HG02870 (cell line): ENCODE results near the gene COLEC11.

Experiments used
- ATAC-seq: cut with Tn5 transposase; IDR thresholded peaks from one replicate; pipeline ENCODE4 v1.9.1; 2021; ENCODE audit warnings: mild to moderate bottlenecking, moderate library complexity; ENCODE audit not compliant: unreplicated experiment

The COLEC11 gene

GRCh38 chr2:3636586-3637310, 41.8 kb downstream of the COLEC11 start:
- ATAC-seq = no peak

- no peak for ATAC-seq
Measured at GRCh38 chr2:3637311-3637675, 42.4 kb downstream of the COLEC11 start.

- no peak for ATAC-seq
Measured at GRCh38 chr2:3637692-3638455, 43.0 kb downstream of the COLEC11 start.

- ATAC-seq = no peak
Measured at GRCh38 chr2:3638456-3638810, 43.5 kb downstream of the COLEC11 start.

- ATAC-seq = no peak
Measured at GRCh38 chr2:3639015-3639630, 44.2 kb downstream of the COLEC11 start.

GRCh38 chr2:3639653-3640052, 44.7 kb downstream of the COLEC11 start:
- no peak for ATAC-seq

- ATAC-seq = no peak
Measured at GRCh38 chr2:3641181-3641580, 46.3 kb downstream of the COLEC11 start.

- no peak for ATAC-seq
Measured at GRCh38 chr2:3641841-3642421, 47.0 kb downstream of the COLEC11 start.

GRCh38 chr2:3642521-3643215, 47.8 kb downstream of the COLEC11 start:
- ATAC-seq = no peak

GRCh38 chr2:3643371-3644245, 48.7 kb downstream of the COLEC11 start:
- ATAC-seq = peak; percentile 10

- ATAC-seq = peak; percentile 67
Measured at GRCh38 chr2:3644246-3644525, 49.3 kb downstream of the COLEC11 start.

GRCh38 chr2:3644891-3645605, 50.1 kb downstream of the COLEC11 start:
- no peak for ATAC-seq

GRCh38 chr2:3645745-3646389, 51.0 kb downstream of the COLEC11 start:
- no peak for ATAC-seq

- no peak for ATAC-seq
Measured at GRCh38 chr2:3646446-3646845, 51.5 kb downstream of the COLEC11 start.

GRCh38 chr2:3647246-3647645, 52.3 kb downstream of the COLEC11 start:
- no peak for ATAC-seq

- no peak for ATAC-seq
Measured at GRCh38 chr2:3647831-3648651, 53.1 kb downstream of the COLEC11 start.

- no peak for ATAC-seq
Measured at GRCh38 chr2:3648652-3649177, 53.8 kb downstream of the COLEC11 start.

- ATAC-seq = no peak
Measured at GRCh38 chr2:3649581-3649980, 54.7 kb downstream of the COLEC11 start.
